Chondrocyte (in vitro differentiated cells): ENCODE measurements around the gene TKFC. TPM values are rescaled to one million over a fixed set of nuclear protein-coding genes. Genes with fewer than 3 reads are reported as not detected.

ENCODE experiments used
- DNase-seq: peaks from one replicate; pipeline ENCODE4 v3.0.0; 2021; ENCODE audit warnings: mixed read lengths, low spot score
- H3K27ac Mint-ChIP-seq: one replicate; pipeline ENCODE4 v1.8.0; 2021; ENCODE audit warnings: mild to moderate bottlenecking, moderate library complexity, mixed read lengths; ENCODE audit not compliant: unreplicated experiment
- H3K27me3 Mint-ChIP-seq: 2 replicates; pipeline ENCODE4 v1.8.0; 2021; ENCODE audit warnings: low read depth, mixed read lengths
- H3K36me3 Mint-ChIP-seq: 2 replicates; pipeline ENCODE4 v1.8.0; 2021; ENCODE audit warnings: low read depth, mixed read lengths
- H3K4me1 Mint-ChIP-seq: 2 replicates; pipeline ENCODE4 v1.8.0; 2021; ENCODE audit warnings: low read depth, mild to moderate bottlenecking, mixed read lengths
- H3K4me3 Mint-ChIP-seq: one replicate; pipeline ENCODE4 v1.8.0; 2021; ENCODE audit warnings: mild to moderate bottlenecking, moderate library complexity, mixed read lengths; ENCODE audit not compliant: unreplicated experiment
- H3K9me3 Mint-ChIP-seq: 2 replicates; pipeline ENCODE4 v1.8.0; 2021; ENCODE audit warnings: low read depth, mixed read lengths
- CTCF ChIP-seq: fragments of 200-600 bp; sonication (generic); IDR thresholded peaks from 2 replicates; pipeline ENCODE4 v1.5.0; 2021; ENCODE audit warnings: antibody characterized with exemption, mild to moderate bottlenecking, moderate library complexity
- total RNA-seq: library from RNA; stranded (reverse); gene quantifications from 3 replicates; pipeline ENCODE4 v1.2.1, GENCODE V29; 2021

Gene TKFC
- total RNA-seq, 1 donor from 2014 or later: 32.2 TPM

- Mint-ChIP-seq H3K27me3 (no peaks in the 10 kb centered on the region), H3K9me3 (no peaks in the 10 kb centered on the region), H3K27ac (peak overlapping the region; percentile 70), H3K36me3 (peaks cover 13% of the 10 kb centered on the region), H3K4me1 (peaks cover 40% of the 10 kb centered on the region), H3K4me3 (peak overlapping the region; percentile 74)
- TF ChIP-seq CTCF: no peak
- no peak for DNase-seq
Measured at GRCh38 chr11:61293867-61294716, 38.9 kb upstream of the TKFC start.

GRCh38 chr11:61294717-61295595 lies 38.1 kb upstream of the TKFC start, which contains the start of gene VWCE:
VWCE (minus strand) TSS chr11:61295316; CDS start chr11:61295037, 279 bp downstream.
- Mint-ChIP-seq H3K9me3 (no peaks in the 10 kb centered on the region), H3K36me3 (peaks cover 17% of the 10 kb centered on the region), H3K27me3 (no peaks in the 10 kb centered on the region), H3K4me3 (peak within 1 kb of the TSS; percentile 74), H3K4me1 (peaks cover 43% of the 10 kb centered on the region), H3K27ac (peak within 1 kb of the TSS; percentile 70)
- DNase-seq: no peak
- TF ChIP-seq CTCF: peak; percentile 65

GRCh38 chr11:61295596-61295926 lies 37.5 kb upstream of the TKFC start:
- Mint-ChIP-seq H3K36me3 (peaks cover 20% of the 10 kb centered on the region), H3K4me3 (no peak overlapping the region), H3K27ac (no peak overlapping the region), H3K27me3 (no peaks in the 10 kb centered on the region), H3K4me1 (peaks cover 43% of the 10 kb centered on the region), H3K9me3 (no peaks in the 10 kb centered on the region)
- TF ChIP-seq CTCF: no peak
- DNase-seq: no peak

GRCh38 chr11:61297341-61297740 lies 35.7 kb upstream of the TKFC start:
- no peak for DNase-seq
- no peak overlapping the region for H3K4me3 Mint-ChIP-seq
- peaks cover 43% of the 10 kb centered on the region for H3K4me1 Mint-ChIP-seq
- peak overlapping the region; percentile 78 for H3K27ac Mint-ChIP-seq
- no peak for TF ChIP-seq CTCF
- H3K27me3 Mint-ChIP-seq: no peaks in the 10 kb centered on the region
- no peaks in the 10 kb centered on the region for H3K9me3 Mint-ChIP-seq
- H3K36me3 Mint-ChIP-seq: peaks cover 35% of the 10 kb centered on the region

GRCh38 chr11:61297746-61298145 lies 35.3 kb upstream of the TKFC start:
- Mint-ChIP-seq H3K4me1 (peaks cover 43% of the 10 kb centered on the region), H3K27ac (peak overlapping the region; percentile 78), H3K4me3 (no peak overlapping the region), H3K9me3 (no peaks in the 10 kb centered on the region), H3K36me3 (peaks cover 38% of the 10 kb centered on the region), H3K27me3 (no peaks in the 10 kb centered on the region)
- no peak for TF ChIP-seq CTCF
- DNase-seq: no peak
